CD4-positive, alpha-beta T cell treated with Interleukin-12 subunit alpha and Interleukin-12 subunit beta, for 1 hour (primary cell): ENCODE measurements around the gene BLTP3B.
"Not testable (repeated sequence)": the region's sequence is repeated elsewhere in the genome, so short reads cannot be mapped to it uniquely, and the experiment has no call there.

Experiments
- DNase-seq: peaks from one replicate; pipeline ENCODE4 v3.0.0-alpha.2; 2020

Gene BLTP3B, protein sequence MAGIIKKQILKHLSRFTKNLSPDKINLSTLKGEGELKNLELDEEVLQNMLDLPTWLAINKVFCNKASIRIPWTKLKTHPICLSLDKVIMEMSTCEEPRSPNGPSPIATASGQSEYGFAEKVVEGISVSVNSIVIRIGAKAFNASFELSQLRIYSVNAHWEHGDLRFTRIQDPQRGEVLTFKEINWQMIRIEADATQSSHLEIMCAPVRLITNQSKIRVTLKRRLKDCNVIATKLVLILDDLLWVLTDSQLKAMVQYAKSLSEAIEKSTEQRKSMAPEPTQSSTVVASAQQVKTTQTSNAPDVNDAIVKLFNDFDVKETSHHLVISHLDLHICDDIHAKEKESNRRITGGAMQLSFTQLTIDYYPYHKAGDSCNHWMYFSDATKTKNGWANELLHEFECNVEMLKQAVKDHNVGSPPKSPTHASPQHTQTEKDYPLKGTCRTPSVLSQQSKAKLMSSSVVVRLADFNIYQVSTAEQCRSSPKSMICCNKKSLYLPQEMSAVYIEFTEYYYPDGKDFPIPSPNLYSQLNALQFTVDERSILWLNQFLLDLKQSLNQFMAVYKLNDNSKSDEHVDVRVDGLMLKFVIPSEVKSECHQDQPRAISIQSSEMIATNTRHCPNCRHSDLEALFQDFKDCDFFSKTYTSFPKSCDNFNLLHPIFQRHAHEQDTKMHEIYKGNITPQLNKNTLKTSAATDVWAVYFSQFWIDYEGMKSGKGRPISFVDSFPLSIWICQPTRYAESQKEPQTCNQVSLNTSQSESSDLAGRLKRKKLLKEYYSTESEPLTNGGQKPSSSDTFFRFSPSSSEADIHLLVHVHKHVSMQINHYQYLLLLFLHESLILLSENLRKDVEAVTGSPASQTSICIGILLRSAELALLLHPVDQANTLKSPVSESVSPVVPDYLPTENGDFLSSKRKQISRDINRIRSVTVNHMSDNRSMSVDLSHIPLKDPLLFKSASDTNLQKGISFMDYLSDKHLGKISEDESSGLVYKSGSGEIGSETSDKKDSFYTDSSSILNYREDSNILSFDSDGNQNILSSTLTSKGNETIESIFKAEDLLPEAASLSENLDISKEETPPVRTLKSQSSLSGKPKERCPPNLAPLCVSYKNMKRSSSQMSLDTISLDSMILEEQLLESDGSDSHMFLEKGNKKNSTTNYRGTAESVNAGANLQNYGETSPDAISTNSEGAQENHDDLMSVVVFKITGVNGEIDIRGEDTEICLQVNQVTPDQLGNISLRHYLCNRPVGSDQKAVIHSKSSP (N-terminal part only)

DNA sequence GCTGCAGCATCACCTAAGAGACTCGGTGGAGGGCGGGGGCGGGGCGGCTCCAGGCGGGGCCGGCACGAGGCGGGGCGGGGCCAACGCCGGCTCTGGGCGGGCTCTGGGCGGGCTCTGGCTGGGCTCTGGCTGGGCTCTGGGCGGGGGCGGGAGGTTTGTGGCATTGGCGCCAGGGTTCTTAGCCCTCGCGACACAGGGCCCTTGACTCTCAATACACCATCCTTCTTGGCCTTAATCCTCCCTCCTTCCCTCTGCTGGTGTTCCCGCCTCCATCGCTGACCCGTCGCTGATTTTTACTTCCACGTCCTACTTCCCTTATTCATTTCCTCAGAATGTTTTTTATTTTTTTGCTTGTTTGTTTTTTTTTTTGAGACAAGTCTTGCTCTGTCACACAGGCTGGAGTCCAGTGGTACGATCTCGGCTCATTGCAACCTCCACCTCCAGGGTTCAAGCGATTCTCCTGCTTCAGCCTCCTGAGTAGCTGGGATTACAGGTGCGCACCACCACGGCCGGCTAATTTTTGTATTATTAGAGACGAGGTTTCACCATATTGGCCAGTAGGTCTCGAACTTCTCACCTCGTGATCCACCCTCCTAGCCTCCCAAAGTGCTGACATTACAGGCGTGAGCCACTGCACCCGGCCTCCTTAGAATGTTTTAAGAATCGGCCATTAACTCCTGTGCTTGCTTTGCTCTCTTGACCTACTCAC, at the start of gene BLTP3B:
TSS of gene BLTP3B (minus strand) at position 24 of the 709 bp plus-strand sequence. CDS start 239 bp downstream, outside the sequence.
- DNase-seq: peak; percentile 92

DNA sequence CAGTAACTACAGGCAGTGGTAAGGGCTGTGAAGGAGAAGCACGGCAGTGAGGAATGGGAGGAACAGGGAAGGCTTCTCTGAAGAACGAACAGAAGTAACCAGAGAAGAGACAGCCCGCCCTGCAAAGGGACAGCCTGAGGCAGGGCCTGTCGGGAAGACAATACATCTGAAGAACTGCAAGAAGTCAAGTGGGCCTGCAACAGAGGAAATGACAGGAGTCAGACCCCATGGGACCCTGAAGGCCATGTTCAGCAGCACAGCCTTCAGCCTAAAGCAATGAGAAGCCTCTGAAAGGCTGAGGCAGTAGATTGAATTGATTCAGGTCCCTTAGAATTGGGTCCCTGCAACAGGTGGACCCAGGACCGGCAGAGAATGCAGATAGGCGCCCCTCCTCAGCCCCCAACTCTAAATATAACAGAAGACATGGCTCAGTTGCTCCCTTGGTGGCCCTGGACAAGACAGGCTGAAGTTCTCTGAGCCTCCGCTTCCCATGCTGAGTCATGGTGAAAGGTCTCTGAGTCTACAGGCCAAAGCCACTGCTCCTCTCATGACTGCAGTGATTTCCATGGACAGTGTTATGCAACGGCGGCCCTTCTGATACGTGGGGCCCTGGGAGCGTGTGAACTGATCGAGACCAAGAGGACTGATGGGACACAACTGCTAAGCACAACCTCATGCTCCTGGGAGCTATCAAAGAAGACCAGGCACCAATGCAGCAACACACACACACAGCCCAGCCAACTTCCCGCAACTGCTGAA, 47.1 kb upstream of the BLTP3B start:
- DNase-seq: no peak

DNA sequence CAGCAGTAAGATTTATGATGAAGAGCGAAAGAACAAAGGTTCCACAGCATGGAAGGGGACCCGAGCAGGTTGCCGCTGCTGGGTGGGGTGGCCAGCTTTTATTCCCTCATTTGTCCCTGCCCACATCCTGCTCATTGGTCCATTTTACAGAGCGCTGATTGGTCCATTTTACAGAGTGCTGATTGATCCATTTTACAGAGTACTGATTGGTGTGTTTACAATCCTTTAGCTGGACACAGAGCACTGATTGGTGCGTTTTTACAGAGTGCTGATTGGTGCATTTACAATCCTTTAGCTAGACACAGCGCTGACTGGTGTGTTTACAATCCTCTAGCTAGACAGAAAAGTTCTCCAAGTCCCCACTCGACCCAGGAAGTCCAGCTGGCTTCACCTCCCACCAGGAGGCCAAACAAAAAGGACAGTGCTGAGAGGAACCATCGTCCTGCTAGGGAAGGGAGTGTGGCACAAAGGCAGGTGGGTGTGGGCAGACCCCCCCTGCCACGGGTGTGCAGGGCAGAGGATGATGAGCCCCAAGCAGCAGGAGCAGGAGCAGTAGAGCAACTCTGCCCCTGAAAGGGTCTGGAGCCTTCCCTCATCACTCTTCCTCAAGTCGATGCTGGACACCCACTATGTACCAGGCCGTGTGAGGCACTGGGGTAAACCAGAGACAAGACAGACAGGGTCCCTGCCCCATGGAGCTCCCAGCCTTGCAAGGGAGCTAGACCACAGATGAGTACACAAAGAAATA, 46.4 kb upstream of the BLTP3B start:
- DNase-seq: not testable (repeated sequence)

DNA sequence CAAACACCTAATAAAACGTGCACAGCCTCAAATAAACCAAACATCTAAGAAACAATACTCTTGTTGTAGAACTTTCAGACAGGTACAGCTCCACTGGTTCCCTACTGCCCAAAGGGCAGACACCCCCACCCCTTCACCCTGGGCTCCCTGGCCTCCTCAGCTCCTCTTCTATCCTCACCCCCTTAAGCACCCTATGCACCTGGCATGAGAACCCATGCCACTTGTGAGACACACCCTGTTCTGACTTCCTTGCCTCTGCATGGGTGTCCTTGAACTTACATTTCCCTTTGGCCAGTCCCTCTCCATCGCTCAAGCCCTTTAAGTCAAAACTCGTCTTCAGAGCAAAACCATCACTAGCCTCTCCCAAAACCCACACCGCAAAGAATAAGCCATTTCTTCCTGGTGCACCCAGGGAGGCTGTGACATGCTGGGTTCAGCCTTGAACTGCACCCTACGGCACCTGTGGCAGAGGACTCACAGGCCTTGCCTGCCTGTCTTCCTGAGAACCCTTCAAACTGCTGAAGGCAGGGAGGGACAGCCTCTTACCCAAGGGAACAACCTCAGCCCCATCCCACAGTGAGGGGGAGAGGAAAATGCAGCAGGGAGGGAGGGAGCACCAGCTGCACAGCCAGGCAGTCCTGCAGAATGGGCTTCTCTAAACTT, 45.3 kb upstream of the BLTP3B start:
- DNase-seq: no peak

DNA sequence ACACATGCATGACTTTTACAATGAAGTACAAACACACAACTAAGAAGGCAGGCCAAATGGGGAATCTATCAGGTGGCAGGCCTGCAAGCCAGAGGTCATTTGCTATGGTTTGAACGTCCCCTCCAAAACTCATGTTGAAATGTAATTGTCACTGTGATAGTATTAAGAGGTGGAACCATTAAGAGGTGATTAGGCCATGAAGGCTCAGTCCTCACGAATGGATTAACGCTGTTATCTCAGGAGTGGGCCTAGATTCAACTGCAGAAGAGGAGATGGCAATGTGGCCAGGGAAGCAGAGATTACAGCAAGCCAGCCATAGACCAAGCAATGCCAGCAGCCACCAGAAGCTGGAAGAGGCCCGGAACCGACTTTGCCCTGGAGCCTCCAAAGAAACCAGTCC, 44.4 kb upstream of the BLTP3B start:
- DNase-seq: no peak

DNA sequence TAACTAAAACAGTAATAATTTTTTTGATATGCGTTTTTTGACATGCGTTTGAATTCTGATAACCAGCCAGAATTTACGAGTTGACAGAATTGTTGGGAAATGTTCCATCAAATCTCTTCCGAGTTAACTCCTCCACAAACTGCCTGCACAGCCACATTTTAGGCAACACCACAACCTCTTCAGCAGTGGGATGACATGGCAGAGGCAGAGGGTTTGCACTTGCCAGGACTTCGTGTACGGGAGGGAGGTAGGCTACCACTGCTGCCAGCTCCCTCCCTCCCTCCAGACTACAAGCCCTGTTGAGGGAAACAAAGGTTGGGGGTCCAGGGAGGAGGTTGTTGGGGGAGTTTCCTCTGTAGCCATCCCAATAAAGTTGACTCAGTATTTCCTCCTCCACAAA, 43.4 kb upstream of the BLTP3B start:
- DNase-seq: no peak

DNA sequence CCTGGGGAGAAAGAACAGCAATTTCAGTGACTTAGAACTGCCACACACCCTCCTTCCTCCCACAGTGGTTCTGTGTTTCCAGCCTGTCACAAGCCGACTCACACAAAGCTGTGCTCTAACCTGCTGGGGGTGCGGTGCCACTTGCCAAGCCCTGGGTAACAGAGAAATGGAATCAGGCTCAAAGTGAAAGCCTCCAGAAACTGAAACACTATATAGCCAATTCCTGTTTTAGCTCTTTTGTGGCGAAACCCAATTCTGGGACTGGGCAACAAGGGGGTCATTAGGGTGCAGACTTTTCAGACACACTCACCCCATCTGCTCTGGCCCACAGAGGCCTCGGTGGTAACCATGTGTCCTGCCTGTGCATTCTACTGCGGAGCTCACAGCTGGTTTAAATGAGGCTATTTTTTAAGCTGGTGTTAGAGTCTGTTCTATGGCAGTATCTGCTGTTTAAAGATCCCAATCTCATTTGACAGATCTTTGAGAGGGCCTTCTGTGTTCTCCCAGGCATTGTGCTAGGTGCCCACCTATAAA, 42.8 kb upstream of the BLTP3B start:
- no peak for DNase-seq

DNA sequence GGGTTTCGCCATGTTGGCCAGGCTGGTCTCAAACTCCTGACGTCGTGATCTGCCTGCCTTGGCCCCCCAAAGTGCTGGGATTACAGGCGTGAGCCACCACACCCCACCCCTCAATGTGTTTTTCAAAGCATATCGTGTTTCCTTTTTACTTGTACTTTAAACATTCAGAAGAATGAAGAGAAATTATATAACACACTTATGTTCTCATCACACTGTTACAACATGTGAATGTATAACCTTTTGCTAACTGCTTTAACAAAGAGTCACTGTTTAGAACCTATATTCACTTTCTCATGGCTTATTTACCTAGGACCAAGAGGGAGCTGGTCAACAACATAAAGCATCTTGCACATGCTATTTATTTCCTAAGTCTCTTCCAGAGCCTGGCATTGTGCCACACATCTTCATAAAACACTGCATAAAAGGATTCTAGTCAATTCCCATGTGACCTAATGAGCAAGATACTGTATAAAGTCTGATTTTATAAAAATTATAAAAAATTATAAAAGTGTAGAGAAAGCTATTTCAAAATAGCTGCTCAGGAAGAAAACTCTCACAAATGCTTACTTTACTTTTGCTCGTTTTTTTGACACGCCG, 42.0 kb upstream of the BLTP3B start:
- no peak for DNase-seq

DNA sequence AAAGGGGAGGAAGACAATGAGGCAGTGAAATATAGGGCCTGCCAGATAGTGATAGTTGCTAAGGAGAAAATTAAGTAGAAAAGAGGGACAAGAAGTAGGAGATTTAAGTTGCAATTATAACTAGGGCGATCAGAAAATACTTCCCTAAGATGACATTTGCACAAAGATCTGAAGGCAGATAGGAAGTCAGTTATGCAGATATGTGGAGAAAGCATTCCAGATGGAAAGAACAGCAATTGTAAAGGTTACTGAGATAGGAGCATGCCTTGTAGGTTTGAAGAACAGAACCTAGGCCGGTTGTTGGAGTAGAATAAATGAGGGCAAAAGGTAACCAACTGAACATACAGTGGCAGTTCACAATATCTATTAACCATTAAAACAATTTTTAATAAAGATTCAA, 36.6 kb upstream of the BLTP3B start:
- no peak for DNase-seq

DNA sequence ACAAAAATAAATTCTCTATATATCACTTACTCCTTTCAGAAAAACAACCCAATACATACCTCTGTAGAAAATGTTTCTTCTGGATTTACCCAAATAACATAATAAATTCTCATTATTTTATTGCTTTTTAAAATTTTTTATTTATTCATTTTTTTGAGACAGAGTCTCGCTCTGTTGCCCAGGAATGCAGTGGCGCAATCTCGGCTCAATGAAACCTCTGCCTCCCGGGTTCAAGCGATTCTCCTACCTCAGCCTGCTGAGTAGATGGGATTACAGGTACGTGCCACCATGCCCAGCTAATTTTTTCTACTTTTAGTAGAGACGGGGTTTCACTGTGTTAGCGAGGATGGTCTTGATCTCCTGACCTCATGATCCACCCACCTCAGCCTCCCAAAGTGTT, 33.8 kb upstream of the BLTP3B start:
- not testable (repeated sequence) for DNase-seq

DNA sequence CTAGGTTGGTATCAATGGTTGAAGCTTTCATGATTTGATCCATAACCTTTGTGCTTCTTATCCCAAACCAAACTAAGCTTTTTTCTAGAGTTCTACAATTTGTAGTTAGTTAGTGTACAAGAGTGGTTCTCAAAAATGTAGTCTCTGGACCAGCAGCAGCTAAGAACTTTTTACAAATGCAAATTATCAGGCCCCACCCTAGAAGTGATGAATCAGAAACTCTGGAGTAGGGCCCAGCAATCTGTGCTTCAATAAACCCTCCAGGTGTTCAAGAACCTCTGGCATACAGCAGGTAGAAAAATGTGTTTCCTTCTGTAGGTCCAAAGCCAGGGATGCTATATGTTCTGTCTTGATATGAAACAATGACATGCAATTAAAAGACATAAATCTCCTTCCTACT, 31.8 kb upstream of the BLTP3B start:
- DNase-seq: no peak

DNA sequence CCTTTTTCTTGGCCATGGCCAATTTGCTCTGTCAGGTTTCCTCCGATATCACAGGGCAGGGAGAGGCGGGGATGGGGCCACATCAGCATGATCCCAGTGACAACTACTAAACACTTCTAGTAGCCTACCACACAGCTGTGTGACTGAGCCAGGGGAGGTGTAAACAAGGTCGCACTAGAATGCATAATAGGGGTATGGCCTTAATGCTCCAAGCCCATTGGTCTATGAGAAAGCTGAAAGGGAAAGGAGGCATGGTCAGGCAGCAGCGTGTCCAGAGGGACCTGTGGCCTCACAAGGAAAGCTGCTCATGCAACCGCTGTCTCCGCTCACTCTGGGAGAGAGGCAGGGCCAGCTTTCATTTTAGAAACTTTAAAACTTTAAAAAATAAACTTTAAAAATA, 30.4 kb upstream of the BLTP3B start:
- DNase-seq: no peak

DNA sequence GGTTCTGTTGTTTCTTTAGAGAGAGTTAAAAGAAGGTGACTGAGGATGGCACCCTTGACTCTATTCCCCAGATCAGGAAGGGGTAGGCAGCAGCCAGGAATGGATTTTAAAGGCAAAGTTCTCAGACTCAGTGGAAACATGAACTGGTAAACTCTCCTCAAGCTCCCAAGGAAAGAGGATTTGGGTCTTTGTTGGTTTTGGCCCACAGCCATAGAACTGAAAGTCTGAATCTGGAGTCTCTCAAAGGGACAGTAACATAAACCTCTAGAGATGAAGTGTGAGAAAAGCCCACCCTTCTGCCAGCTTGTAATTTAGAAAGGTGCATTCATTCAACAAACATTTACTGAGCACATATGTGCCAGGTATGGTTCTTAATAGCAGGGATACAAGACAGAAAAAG, 28.6 kb upstream of the BLTP3B start:
- DNase-seq: no peak

DNA sequence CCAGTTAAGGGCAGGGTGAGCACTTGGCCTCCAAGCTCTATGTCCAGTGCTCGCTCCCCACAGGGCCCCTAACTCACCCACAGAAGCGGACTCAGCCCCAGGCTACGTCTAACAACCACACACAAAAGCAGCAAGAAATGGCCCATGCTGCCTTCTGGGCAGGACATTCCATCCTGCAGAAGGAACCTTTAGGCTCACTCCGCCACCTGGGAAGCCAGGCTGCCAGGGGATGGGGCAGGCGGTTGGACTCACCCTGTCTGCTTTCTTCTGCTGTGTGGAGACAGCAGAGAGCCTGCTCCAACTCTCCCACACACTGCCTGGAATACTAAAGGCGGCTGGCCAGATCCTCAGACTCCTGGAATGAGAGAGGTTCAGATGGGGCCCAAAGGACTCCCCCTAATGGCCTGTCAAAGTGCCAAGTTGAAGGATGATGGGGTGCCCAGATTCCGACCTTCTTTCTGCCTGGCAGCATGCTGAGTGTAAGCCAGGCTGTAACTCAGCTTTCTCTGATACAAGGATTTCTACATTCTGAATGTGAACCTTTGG, 27.7 kb upstream of the BLTP3B start:
- no peak for DNase-seq

DNA sequence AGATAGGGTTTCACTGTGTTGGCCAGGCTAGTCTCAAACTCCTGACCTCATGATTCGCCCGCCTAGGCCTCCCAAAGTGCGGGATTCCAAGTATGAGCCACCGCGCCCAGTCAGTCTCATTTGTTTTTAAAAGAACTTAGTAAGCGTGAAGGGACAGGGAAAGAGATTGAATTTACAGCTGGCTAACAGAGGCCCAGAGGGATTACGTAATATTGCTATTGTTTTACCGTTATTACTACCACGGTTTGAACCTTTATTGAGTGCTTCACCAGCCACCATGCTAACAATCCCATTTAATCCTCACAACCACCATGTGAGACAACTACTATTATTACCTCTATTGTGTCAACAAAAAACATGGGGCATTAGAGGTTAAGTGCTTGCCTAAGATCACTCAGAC, 26.7 kb upstream of the BLTP3B start:
- DNase-seq: no peak

DNA sequence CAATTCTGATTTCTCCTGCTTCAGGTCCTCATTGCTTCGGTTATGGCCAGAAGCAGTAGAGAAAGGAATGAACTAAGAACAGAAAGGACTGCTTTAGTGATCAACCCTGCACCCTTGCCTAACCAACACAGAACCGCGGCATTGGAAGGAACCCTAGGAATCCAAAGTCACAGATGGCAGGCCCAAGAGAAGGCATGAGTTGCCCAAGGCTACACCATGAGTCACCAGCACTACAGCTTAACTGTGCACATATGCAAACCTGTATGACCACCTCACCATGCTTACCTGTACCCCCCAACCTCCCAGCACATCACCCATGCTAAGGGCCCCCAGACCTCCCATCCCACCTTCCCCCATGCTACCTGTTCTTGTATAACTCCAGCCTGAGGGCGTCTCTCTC, 25.9 kb upstream of the BLTP3B start:
- DNase-seq: no peak

DNA sequence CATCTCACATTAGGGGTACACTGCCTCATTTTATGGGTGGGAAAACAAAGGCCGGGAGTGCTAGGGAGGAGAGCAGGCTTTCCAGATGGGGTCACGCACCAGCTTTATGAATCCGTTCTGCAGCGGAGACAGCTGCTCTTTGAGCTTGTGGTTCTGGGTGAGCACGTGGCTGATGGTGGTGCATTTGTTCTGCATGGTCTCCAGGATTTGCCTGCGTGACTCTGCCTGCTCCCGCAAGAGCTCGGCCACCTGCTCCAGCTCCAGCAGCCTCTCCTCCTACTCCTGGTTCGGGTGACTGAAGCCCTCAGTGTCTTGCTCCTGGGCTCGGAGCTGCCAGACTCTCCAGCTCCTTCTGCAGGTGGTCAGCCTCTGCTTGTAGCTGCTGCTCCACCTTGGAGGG, 23.6 kb upstream of the BLTP3B start:
- no peak for DNase-seq

DNA sequence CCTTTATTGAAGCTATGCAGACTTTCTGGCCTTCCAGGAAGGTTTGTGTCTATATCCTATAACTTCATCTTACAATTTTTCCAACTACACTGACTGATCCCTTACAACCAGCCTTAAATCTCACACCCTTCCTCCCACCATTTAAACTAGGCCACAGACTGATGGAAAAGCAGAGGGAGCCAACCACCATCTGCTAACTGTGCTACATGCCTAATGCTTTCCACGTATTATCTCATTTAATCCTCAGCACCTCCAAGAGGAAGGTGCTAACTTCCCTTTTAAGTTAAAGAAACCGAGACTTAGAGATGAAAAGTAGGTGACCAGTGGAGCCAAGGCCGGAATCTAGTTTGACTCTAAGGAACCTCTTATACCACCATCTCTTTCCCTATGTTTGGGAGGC, 22.7 kb upstream of the BLTP3B start:
- DNase-seq: no peak

DNA sequence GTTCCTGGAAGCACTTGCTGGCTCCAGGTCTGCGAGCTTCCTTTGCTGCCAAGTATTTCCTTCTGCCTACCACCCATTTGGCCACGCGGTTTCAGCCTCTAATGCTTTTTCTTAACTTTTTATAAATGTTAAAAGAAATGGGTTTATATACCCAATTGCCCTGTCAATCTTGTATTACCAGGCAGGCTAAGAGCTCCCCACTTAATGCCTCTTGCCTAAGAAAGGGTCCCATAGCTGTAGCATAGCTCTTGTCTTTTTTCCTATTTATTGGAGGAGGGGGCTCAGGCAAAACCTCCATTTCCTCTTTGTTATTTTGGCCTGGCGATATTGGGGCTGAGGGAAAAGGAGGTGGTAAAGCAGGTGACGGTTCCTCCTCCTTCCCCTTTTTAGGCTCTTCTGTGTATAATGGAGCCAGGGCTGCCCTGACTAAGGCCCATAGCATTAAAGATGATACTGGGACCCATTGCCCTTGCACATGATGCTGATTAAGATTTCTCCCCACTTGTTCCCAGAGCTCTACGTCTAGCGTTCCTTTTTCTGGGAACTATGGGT, 21.6 kb upstream of the BLTP3B start:
- no peak for DNase-seq
